WTC11 (cell line): ENCODE measurements around the gene COQ2. TPM values are rescaled to one million over a fixed set of nuclear protein-coding genes. Genes with fewer than 3 reads are reported as not detected.

ENCODE experiments used
- ATAC-seq: fragments of 200-7000 bp; cut with Tn5 transposase; 2 replicates; pipeline ENCODE4 v1.10.0; 2021; ENCODE audit warnings: mild to moderate bottlenecking, moderate library complexity
- CTCF ChIA-PET: fragments of 300-600 bp; sonication (Branson Sonifier 250); formaldehyde crosslinking; loops from one replicate; lab custom pipeline; 2021; ENCODE audit warnings: antibody characterized with exemption; lab: Charles Lee
- POLR2A ChIA-PET: fragments of 350-600 bp; sonication (Branson Sonifier 250); formaldehyde crosslinking; loops from one replicate; lab custom pipeline; 2021; ENCODE audit warnings: antibody characterized with exemption; lab: Charles Lee
- DNase-seq: peaks from one replicate; pipeline ENCODE4 v3.0.0; 2021; ENCODE audit warnings: low spot score
- H3K27ac Mint-ChIP-seq: 2 replicates; pipeline ENCODE4 v1.8.0; 2021; ENCODE audit warnings: mixed read lengths
- H3K27me3 Mint-ChIP-seq: 2 replicates; pipeline ENCODE4 v1.8.0; 2021; ENCODE audit warnings: low read depth, mild to moderate bottlenecking, moderate library complexity, mixed read lengths
- H3K36me3 Mint-ChIP-seq: 2 replicates; pipeline ENCODE4 v1.8.0; 2021; ENCODE audit warnings: mixed read lengths
- H3K4me1 Mint-ChIP-seq: 2 replicates; pipeline ENCODE4 v1.8.0; 2022; ENCODE audit warnings: mixed read lengths
- H3K4me3 Mint-ChIP-seq: 2 replicates; pipeline ENCODE4 v1.8.0; 2021; ENCODE audit warnings: mild to moderate bottlenecking, moderate library complexity, mixed read lengths
- H3K9me3 Mint-ChIP-seq: 2 replicates; pipeline ENCODE4 v1.8.0; 2021; ENCODE audit warnings: mixed read lengths
- ELF4 ChIP-seq: sonication (generic); formaldehyde crosslinking; IDR thresholded peaks from 2 replicates; pipeline ENCODE4 v1.8.1; 2022; ENCODE audit warnings: low read depth, mild to moderate bottlenecking, moderate library complexity, missing genetic modification reagents
- FOXJ3 ChIP-seq: sonication (generic); formaldehyde crosslinking; IDR thresholded peaks from 2 replicates; pipeline ENCODE4 v1.9.0; 2021; ENCODE audit warnings: missing genetic modification reagents, mild to moderate bottlenecking, borderline replicate concordance
- GTF2I ChIP-seq: fragments of 250-450 bp; sonication (Bioruptor Pico); conservative IDR thresholded peaks from 2 replicates; pipeline ENCODE4 v1.4.0; 2021; ENCODE audit warnings: mild to moderate bottlenecking
- IRF2 ChIP-seq: sonication (generic); formaldehyde crosslinking; IDR thresholded peaks from 2 replicates; pipeline ENCODE4 v1.8.0; 2022; ENCODE audit warnings: low read depth, missing genetic modification reagents, borderline replicate concordance
- JAZF1 ChIP-seq: fragments of 250-450 bp; sonication (Bioruptor Pico); IDR thresholded peaks from 2 replicates; pipeline ENCODE4 v1.9.0; 2021; ENCODE audit warnings: moderate library complexity, mild to moderate bottlenecking, inconsistent platforms
- JUN ChIP-seq: sonication (generic); formaldehyde crosslinking; IDR thresholded peaks from 2 replicates; pipeline ENCODE4 v1.8.0; 2023; ENCODE audit warnings: mild to moderate bottlenecking, missing genetic modification reagents
- NR1H2 ChIP-seq: sonication (generic); formaldehyde crosslinking; IDR thresholded peaks from 2 replicates; pipeline ENCODE4 v1.9.0; 2021; ENCODE audit warnings: mild to moderate bottlenecking, moderate library complexity, missing genetic modification reagents
- SMAD4 ChIP-seq: sonication (generic); formaldehyde crosslinking; IDR thresholded peaks from 2 replicates; pipeline ENCODE4 v1.8.0; 2022; ENCODE audit warnings: mild to moderate bottlenecking, missing genetic modification reagents
- ZBTB21 ChIP-seq: sonication (generic); formaldehyde crosslinking; IDR thresholded peaks from 2 replicates; pipeline ENCODE4 v1.8.1; 2023; ENCODE audit warnings: mild to moderate bottlenecking, missing genetic modification reagents, borderline replicate concordance
- ZNF219 ChIP-seq: sonication (generic); formaldehyde crosslinking; IDR thresholded peaks from 2 replicates; pipeline ENCODE4 v1.8.0; 2023; ENCODE audit warnings: missing genetic modification reagents, mild to moderate bottlenecking, borderline replicate concordance
- ZNF232 ChIP-seq: sonication (generic); formaldehyde crosslinking; IDR thresholded peaks from 2 replicates; pipeline ENCODE4 v1.8.0; 2022; ENCODE audit warnings: mild to moderate bottlenecking, missing genetic modification reagents
- ZNF263 ChIP-seq: sonication (generic); formaldehyde crosslinking; IDR thresholded peaks from 2 replicates; pipeline ENCODE4 v1.8.1; 2022; ENCODE audit warnings: low read depth, mild to moderate bottlenecking, moderate library complexity, missing genetic modification reagents
- total RNA-seq: library from RNA; stranded (reverse); gene quantifications from 3 replicates; pipeline ENCODE4 v1.2.3, GENCODE V29; 2021
- TF ChIP-seq, protein P1 (sequence below): fragments of 250-450 bp; sonication (Bioruptor Pico); IDR thresholded peaks from 2 replicates; pipeline ENCODE4 v1.9.0; 2021; ENCODE audit warnings: mild to moderate bottlenecking
- TF ChIP-seq, protein P2 (sequence below): fragments of 250-450 bp; sonication (Bioruptor Pico); IDR thresholded peaks from 2 replicates; pipeline ENCODE4 v2.1.2; 2022; ENCODE audit warnings: mild to moderate bottlenecking, moderate library complexity
- TF ChIP-seq, protein P3 (sequence below): sonication (generic); formaldehyde crosslinking; IDR thresholded peaks from 2 replicates; pipeline ENCODE4 v1.8.1; 2023; ENCODE audit warnings: mild to moderate bottlenecking, missing genetic modification reagents
- TF ChIP-seq, protein P4 (sequence below): fragments of 250-450 bp; sonication (Bioruptor Pico); IDR thresholded peaks from 2 replicates; pipeline ENCODE4 v1.9.0; 2021; ENCODE audit warnings: mild to moderate bottlenecking
- TF ChIP-seq, protein P5 (sequence below): sonication (generic); formaldehyde crosslinking; IDR thresholded peaks from 2 replicates; pipeline ENCODE4 v1.8.1; 2023; ENCODE audit warnings: mild to moderate bottlenecking, moderate library complexity, missing genetic modification reagents
- TF ChIP-seq, protein P6 (sequence below): sonication (generic); formaldehyde crosslinking; IDR thresholded peaks from 2 replicates; pipeline ENCODE4 v1.8.1; 2023; ENCODE audit warnings: mild to moderate bottlenecking, missing genetic modification reagents, moderate library complexity
- TF ChIP-seq, protein P7 (sequence below): sonication (generic); formaldehyde crosslinking; IDR thresholded peaks from 2 replicates; pipeline ENCODE4 v1.8.1; 2023; ENCODE audit warnings: mild to moderate bottlenecking, missing genetic modification reagents, moderate library complexity
- TF ChIP-seq, protein P8 (sequence below): sonication (generic); formaldehyde crosslinking; IDR thresholded peaks from 2 replicates; pipeline ENCODE4 v1.8.0; 2022; ENCODE audit warnings: mild to moderate bottlenecking, missing genetic modification reagents

Gene COQ2
- total RNA-seq, 1 experiment from 2014 or later = 21.6 TPM

DNA sequence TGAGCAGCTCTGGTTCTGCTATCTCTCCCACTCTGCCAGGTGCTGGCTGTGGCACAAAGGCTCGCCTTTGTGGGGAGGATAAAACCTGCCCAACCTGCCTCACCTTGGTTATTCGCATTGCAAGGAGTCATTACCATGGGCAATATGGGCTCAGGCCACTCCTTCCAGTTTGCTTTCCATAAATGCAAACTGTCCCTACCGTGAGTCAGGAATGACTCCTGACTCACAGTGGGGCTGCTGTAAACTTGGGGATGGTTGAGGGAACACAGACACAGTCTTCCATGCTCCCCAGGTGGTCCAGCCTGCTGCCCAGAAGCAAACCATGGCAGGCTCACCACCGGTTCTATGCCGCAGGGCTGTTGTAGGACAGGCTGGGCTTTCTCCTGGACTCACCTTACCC lies 36.1 kb downstream of the COQ2 start (continued):
- TF ChIP-seq, protein P1, sequence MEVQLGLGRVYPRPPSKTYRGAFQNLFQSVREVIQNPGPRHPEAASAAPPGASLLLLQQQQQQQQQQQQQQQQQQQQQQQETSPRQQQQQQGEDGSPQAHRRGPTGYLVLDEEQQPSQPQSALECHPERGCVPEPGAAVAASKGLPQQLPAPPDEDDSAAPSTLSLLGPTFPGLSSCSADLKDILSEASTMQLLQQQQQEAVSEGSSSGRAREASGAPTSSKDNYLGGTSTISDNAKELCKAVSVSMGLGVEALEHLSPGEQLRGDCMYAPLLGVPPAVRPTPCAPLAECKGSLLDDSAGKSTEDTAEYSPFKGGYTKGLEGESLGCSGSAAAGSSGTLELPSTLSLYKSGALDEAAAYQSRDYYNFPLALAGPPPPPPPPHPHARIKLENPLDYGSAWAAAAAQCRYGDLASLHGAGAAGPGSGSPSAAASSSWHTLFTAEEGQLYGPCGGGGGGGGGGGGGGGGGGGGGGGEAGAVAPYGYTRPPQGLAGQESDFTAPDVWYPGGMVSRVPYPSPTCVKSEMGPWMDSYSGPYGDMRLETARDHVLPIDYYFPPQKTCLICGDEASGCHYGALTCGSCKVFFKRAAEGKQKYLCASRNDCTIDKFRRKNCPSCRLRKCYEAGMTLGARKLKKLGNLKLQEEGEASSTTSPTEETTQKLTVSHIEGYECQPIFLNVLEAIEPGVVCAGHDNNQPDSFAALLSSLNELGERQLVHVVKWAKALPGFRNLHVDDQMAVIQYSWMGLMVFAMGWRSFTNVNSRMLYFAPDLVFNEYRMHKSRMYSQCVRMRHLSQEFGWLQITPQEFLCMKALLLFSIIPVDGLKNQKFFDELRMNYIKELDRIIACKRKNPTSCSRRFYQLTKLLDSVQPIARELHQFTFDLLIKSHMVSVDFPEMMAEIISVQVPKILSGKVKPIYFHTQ (CRISPR knock-in tag) = no peak
- TF ChIP-seq, protein P2, sequence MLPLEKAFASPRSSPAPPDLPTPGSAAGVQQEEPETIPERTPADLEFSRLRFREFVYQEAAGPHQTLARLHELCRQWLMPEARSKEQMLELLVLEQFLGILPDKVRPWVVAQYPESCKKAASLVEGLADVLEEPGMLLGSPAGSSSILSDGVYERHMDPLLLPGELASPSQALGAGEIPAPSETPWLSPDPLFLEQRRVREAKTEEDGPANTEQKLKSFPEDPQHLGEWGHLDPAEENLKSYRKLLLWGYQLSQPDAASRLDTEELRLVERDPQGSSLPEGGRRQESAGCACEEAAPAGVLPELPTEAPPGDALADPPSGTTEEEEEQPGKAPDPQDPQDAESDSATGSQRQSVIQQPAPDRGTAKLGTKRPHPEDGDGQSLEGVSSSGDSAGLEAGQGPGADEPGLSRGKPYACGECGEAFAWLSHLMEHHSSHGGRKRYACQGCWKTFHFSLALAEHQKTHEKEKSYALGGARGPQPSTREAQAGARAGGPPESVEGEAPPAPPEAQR (CRISPR knock-in tag) = no peak
- TF ChIP-seq IRF2 (no peak), FOXJ3 (CRISPR knock-in tag) (no peak), SMAD4 (CRISPR knock-in tag) (no peak), JAZF1 (no peak), ZNF232 (CRISPR knock-in tag) (no peak), ZBTB21 (CRISPR knock-in tag) (no peak), ZNF219 (CRISPR knock-in tag) (no peak)
- TF ChIP-seq, protein P3, sequence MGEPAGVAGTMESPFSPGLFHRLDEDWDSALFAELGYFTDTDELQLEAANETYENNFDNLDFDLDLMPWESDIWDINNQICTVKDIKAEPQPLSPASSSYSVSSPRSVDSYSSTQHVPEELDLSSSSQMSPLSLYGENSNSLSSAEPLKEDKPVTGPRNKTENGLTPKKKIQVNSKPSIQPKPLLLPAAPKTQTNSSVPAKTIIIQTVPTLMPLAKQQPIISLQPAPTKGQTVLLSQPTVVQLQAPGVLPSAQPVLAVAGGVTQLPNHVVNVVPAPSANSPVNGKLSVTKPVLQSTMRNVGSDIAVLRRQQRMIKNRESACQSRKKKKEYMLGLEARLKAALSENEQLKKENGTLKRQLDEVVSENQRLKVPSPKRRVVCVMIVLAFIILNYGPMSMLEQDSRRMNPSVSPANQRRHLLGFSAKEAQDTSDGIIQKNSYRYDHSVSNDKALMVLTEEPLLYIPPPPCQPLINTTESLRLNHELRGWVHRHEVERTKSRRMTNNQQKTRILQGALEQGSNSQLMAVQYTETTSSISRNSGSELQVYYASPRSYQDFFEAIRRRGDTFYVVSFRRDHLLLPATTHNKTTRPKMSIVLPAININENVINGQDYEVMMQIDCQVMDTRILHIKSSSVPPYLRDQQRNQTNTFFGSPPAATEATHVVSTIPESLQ (CRISPR knock-in tag) = no peak

DNA sequence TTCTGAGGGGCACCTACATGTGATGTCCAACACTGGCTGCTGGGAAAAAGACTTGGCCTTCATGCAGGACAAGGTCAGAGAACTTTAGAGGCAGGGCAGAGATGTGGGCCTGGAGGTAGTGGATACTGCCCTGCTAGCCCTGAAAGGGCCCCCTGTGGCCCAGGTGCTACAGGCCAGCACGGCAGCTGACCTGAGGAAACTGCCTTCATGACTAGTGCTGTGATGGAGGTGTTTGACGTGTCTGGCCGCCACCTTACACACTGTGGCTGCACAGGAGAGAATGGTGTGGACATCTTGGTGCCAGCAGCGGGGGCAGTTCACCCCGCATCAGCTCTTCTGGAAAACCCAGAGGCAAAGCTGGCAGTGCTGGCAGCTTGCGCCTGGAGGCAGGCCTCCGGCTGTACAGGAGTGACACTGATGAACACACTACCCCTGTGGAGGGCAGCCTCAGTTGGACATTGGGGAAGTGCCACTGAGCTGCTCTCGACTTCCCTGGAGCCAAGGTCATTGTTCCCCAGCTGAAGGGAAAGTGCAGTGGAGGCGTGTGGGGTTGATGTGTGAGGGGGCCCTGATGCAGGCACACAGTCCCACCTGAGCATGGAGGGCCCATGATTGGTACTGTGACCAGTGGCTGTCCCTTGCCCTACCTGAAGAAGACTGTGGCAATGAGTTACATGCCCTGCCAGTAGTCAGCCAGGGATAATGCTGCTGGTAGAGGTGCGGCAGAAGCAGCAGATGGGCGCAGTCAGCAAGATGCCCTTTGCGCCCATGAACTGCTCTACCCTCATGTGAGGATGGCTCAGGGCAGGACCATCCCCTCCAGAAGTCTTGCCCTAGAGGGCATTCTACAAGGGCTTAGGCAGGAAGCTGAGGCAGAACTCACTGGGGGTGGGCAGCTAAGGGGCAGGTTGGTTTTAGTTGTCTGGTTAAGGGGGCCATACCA lies 36.9 kb downstream of the COQ2 start:
- Mint-ChIP-seq H3K4me1 (peaks cover 7% of the 10 kb centered on the region; the same call in 1 of the 2 replicates), H3K36me3 (no peaks in the 10 kb centered on the region), H3K9me3 (peaks cover 8% of the 10 kb centered on the region; the same call in 1 of the 2 replicates), H3K27me3 (peaks cover 2% of the 10 kb centered on the region; the same call in 1 of the 2 replicates), H3K4me3 (no peak overlapping the region), H3K27ac (no peak overlapping the region)
- ATAC-seq (no peak), DNase-seq (no peak)
- POLR2A ChIA-PET = no interaction called here
- CTCF ChIA-PET = interaction anchor here (0.6 kb wide), 1 partner anchor 505 kb away, joined by 4 read pairs; no protein-coding TSS in a partner anchor
- TF ChIP-seq, protein P4, sequence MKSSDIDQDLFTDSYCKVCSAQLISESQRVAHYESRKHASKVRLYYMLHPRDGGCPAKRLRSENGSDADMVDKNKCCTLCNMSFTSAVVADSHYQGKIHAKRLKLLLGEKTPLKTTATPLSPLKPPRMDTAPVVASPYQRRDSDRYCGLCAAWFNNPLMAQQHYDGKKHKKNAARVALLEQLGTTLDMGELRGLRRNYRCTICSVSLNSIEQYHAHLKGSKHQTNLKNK (CRISPR knock-in tag) = no peak
- TF ChIP-seq ZNF219 (CRISPR knock-in tag) (no peak), ELF4 (CRISPR knock-in tag) (no peak), ZNF263 (CRISPR knock-in tag) (no peak), GTF2I (CRISPR knock-in tag) (no peak), NR1H2 (CRISPR knock-in tag) (no peak), JUN (CRISPR knock-in tag) (no peak), IRF2 (no peak)
- TF ChIP-seq, protein P5, sequence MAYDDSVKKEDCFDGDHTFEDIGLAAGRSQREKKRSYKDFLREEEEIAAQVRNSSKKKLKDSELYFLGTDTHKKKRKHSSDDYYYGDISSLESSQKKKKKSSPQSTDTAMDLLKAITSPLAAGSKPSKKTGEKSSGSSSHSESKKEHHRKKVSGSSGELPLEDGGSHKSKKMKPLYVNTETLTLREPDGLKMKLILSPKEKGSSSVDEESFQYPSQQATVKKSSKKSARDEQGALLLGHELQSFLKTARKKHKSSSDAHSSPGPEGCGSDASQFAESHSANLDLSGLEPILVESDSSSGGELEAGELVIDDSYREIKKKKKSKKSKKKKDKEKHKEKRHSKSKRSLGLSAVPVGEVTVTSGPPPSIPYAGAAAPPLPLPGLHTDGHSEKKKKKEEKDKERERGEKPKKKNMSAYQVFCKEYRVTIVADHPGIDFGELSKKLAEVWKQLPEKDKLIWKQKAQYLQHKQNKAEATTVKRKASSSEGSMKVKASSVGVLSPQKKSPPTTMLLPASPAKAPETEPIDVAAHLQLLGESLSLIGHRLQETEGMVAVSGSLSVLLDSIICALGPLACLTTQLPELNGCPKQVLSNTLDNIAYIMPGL (CRISPR knock-in tag) = no peak
- TF ChIP-seq, protein P6, sequence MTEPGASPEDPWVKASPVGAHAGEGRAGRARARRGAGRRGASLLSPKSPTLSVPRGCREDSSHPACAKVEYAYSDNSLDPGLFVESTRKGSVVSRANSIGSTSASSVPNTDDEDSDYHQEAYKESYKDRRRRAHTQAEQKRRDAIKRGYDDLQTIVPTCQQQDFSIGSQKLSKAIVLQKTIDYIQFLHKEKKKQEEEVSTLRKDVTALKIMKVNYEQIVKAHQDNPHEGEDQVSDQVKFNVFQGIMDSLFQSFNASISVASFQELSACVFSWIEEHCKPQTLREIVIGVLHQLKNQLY = no peak
- TF ChIP-seq, protein P7, sequence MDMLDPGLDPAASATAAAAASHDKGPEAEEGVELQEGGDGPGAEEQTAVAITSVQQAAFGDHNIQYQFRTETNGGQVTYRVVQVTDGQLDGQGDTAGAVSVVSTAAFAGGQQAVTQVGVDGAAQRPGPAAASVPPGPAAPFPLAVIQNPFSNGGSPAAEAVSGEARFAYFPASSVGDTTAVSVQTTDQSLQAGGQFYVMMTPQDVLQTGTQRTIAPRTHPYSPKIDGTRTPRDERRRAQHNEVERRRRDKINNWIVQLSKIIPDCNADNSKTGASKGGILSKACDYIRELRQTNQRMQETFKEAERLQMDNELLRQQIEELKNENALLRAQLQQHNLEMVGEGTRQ (CRISPR knock-in tag) = no peak
- TF ChIP-seq, protein P8, sequence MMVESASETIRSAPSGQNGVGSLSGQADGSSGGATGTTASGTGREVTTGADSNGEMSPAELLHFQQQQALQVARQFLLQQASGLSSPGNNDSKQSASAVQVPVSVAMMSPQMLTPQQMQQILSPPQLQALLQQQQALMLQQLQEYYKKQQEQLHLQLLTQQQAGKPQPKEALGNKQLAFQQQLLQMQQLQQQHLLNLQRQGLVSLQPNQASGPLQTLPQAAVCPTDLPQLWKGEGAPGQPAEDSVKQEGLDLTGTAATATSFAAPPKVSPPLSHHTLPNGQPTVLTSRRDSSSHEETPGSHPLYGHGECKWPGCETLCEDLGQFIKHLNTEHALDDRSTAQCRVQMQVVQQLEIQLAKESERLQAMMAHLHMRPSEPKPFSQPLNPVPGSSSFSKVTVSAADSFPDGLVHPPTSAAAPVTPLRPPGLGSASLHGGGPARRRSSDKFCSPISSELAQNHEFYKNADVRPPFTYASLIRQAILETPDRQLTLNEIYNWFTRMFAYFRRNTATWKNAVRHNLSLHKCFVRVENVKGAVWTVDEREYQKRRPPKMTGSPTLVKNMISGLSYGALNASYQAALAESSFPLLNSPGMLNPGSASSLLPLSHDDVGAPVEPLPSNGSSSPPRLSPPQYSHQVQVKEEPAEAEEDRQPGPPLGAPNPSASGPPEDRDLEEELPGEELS (CRISPR knock-in tag) = no peak
